Measurements from ENCODE around the gene TRIO.

- TF ChIP-seq CTCF (optimal IDR thresholded peaks at IDR 0.05 in 1 of 3, IDR thresholded peaks at IDR 0.05 in 1 of 3, conservative IDR thresholded peaks at IDR 0.05 in 1 of 3; ENCODE audit: extremely low read depth in 1 of 3, insufficient read depth in 2 of 3, low read length in 3 of 3) (no peak), EZH2 (IDR thresholded peaks at IDR 0.05; ENCODE audit: low read length) (no peak)
Measured at GRCh38 chr5:14226992-14227391, 83.8 kb downstream of the TRIO start.

All from keratinocyte (primary cell).